Esophagus mucosa (tissue), 1 donor: ENCODE results near the gene KCNQ2. TPM values are rescaled to one million over a fixed set of nuclear protein-coding genes. Genes with fewer than 3 reads are reported as not detected.

Experiments used
- ATAC-seq: fragments of 200-7000 bp; cut with Tn5 transposase; one replicate; pipeline ENCODE4 v1.9.1; 2020
- total RNA-seq: library from RNA; stranded (reverse); gene quantifications from one replicate; pipeline ENCODE4 v1.2.4, GENCODE V29; 2023
- donor health status: DM: yes; HTN: yes; CAD: no.

Gene KCNQ2
- total RNA-seq, 1 donor from 2014 or later, result not detected

DNA sequence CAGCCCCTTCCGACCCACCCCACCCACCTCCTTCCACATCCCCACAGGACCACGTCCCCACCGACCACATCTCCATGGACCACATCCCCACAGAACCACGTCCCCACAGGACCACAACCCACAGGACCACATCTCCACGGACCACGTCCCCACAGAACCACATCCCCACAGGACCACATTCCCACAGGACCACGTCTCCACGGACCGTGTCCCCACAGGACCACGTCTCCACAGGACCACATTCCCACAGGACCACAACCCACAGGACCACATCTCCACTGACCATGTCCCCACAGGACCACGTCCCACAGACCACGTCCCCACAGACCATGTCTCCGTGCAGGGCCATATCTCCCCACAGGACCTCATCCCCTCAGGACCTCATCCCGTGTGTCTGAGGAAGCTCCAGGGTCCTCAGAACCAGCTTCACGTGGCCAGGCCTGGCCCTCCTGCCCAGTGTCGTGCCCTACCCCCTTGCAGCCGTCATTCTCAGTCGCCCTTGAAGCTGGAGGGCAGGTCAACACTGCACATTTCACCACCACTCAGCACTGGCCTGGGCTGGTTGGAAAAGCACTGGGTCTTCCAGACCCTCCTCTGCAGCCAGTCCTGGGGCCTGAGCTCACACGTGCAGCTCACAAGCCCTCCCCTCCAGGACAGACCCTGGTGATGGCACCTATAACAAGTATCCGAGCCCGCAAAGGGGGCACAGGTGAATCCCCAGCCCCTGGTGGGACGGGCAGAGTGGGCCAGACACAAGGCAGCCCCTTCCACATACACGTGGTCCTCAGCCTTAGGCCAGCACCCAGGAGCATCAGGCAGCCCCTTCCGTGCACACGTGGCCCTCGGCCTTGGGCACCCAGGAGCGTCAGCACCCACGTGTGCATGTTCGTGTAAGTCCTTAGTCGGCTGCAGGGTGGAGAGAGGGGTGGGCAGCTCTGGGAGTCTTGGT lies 115.2 kb downstream of the KCNQ2 start:
- no peak for ATAC-seq

DNA sequence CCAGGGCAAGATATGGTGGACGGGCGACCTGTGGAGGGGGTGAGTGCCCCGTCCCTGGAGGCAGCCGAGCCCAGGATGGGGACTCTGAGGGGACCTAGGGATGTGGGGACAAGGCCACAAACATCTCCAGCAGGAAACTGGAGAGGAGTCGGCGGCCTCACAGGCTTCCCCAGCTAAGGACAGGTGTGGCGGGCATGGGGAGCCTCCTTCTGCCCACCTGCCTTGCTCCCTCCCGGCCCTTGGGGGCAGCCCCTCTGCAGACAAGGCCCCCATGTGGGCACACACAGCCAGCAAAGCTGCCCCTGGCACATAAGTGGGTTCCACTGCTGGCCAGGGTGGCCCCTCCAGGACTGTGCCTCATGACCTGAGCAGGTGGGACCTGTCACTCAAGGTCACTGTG lies 115.9 kb downstream of the KCNQ2 start:
- no peak for ATAC-seq

GRCh38 chr20:63355781-63356295 lies 116.6 kb downstream of the KCNQ2 start:
- no peak for ATAC-seq

DNA sequence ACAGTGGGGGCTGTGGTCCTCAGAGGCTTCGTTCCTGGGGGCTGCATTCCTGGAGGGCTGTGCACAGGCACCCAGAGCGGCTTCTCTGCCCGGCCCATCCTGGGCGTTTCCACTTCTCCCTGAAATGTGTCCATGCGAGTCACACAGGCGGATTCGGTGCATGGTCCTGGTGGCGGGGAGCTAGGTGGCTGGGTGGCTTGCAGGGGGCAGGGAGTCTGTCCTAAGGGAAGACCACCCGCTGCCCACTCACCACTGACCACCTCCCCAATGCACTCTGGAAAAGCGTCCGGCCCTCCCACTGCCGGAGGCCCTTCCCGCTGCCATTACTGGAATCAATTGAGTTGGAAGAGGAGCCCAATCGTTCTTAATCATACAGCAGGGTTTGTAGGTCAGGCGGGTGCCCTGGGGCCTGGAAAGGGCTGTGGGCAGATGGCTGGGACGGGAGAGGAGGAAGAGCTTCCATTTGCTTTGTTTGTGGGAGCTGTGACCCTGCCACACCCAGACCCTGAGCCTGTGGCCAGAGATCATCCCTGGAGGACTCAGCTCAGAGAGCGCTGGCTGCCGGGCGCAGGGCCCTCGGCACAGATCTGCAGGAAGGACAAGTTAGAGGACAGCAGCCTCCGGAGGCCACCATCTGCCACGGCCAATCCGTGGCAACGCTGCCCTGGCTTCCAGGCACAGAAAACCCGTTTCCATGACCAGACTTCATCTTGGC lies 117.7 kb downstream of the KCNQ2 start:
- ATAC-seq, result no peak

GRCh38 chr20:63352811-63353221 lies 119.6 kb downstream of the KCNQ2 start:
- no peak for ATAC-seq

DNA sequence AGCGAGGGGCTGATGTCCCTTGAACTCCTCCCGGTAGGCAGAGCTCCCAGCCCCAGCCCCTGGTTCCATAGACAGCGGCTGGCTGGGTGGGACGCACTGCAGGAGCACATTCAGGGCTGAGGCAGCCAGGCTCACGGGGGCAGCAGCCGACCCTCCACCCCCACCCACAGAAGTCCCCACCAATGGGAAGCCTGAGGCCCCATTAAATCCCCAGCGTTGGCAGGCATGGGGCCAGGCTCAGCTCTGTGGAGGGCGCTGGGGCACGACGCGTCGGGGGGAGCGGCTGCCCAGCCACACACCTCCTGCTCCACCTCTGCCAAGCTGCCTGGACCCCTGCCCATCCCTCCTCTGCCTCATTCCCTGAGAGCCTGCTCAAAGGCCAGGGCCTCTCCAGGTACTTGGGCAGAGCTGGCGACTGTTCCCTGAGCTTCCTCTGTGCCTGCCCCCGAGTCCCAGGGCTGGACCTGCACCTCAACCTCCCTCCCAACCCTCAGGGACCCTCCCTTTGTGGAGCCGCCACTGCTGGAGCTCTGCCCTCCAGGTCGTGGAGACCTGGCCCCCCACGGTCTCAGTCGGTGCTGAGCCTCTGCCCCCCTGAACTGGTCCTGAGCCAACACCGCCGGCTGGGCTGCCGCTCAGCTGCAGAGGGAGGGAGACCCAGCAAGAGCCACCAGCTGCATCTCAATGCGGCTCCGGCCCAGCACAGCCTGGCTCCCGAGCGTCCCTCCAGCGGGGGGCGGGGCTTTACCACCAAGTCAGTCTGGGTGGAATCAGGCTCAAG lies 120.5 kb downstream of the KCNQ2 start:
- no peak for ATAC-seq

GRCh38 chr20:63351326-63351700 lies 121.1 kb downstream of the KCNQ2 start:
- ATAC-seq, result no peak

DNA sequence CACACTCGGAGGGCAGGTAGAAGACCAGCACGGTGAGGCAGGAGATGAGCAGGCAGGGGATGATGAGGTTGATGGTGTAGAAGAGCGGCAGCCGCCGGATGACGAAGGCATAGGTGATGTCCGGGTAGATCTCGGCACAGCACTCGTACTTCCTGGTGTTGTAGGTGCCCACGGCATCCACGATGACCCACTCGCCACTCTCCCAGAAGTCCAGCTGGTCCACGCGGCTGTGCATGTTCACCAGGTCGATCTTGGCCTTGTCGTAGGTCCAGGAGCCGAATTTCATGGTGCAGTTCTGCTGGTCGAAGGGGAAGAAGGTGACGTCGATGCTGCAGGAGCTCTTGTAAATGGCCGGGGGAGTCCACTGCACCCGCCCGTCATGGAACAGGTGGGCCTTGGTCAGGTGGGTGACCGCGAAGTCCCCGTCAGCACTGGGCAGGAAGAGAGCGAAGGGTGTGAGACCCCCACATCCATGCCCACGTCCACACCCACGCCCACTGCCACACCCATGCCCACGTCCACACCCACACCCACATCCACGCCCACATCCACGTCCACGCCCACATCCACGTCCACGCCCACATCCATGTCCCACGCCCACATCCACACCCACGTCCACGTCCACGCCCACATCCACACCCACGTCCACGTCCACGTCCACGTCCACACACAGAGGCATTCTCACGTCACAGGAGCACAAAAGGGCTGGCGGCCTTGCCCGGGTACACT lies 121.7 kb downstream of the KCNQ2 start:
- no peak for ATAC-seq

Other genes with a start within 250 kb of the KCNQ2 start
- not detected for gene BIRC7, start 236.8 kb downstream of the KCNQ2 start, total RNA-seq
- gene NKAIN4, start 218.2 kb downstream of the KCNQ2 start, total RNA-seq, result not detected
- 26.3 TPM for gene ARFGAP1, start 199.8 kb downstream of the KCNQ2 start, total RNA-seq
- gene COL20A1, start 179.5 kb downstream of the KCNQ2 start, total RNA-seq, result not detected
- gene CHRNA4, start 111.3 kb downstream of the KCNQ2 start, total RNA-seq, result not detected
- 0.76 TPM for gene EEF1A2, start 26.4 kb upstream of the KCNQ2 start, total RNA-seq
- 459 TPM for gene PPDPF, start 48.1 kb upstream of the KCNQ2 start, total RNA-seq
- gene PTK6, start 64.7 kb upstream of the KCNQ2 start, total RNA-seq, result 92.7 TPM
- 0.44 TPM for gene SRMS, start 75.1 kb upstream of the KCNQ2 start, total RNA-seq
- 0.28 TPM for gene FNDC11, start 81.5 kb upstream of the KCNQ2 start, total RNA-seq
- gene HELZ2, start 101.6 kb upstream of the KCNQ2 start, total RNA-seq, result 32.0 TPM
- 6.9 TPM for gene GMEB2, start 154.4 kb upstream of the KCNQ2 start, total RNA-seq
- gene STMN3, start 180.8 kb upstream of the KCNQ2 start, total RNA-seq, result 4.6 TPM
- 12.2 TPM for gene RTEL1, start 185.7 kb upstream of the KCNQ2 start, total RNA-seq
- 4.5 TPM for gene TNFRSF6B, start 224.0 kb upstream of the KCNQ2 start, total RNA-seq
- 31.1 TPM for gene ARFRP1, start 235.3 kb upstream of the KCNQ2 start, total RNA-seq
- 11.1 TPM for gene ZGPAT, start 235.4 kb upstream of the KCNQ2 start, total RNA-seq